Spleen (tissue), 11 donors: ENCODE measurements around the gene PPME1. TPM values are rescaled to one million over a fixed set of nuclear protein-coding genes. Genes with fewer than 3 reads are reported as not detected.

ENCODE experiments used
- DNase-seq: peaks from one replicate; pipeline ENCODE4 v3.0.0-alpha.2; 2020
- H3K27ac ChIP-seq, 8 donors: fragments of 200-600 bp; sonication (generic) in 7 of 8; 1 replicate in 4 of 8; 2 replicates in 4 of 8; pipeline versions ENCODE4 v1.5.0 to v1.8.0; 2016 to 2021; ENCODE audit warnings: inconsistent platforms in 4 of 8, mild to moderate bottlenecking in 4 of 8, moderate library complexity in 1 of 8
- H3K27me3 ChIP-seq, 7 donors: fragments of 200-600 bp; sonication (generic) in 6 of 7; replicated peaks in 1 of 7; 1 replicate in 4 of 7; 2 replicates in 3 of 7; pipeline versions ENCODE4 v1.5.0 to v1.8.0; 2016 to 2021; ENCODE audit warnings: inconsistent platforms in 3 of 7, mild to moderate bottlenecking in 1 of 7
- H3K36me3 ChIP-seq, 6 donors: fragments of 200-600 bp; sonication (generic) in 5 of 6; 1 replicate in 4 of 6; 2 replicates in 2 of 6; pipeline versions ENCODE4 v1.5.0 to v1.8.0; 2016 to 2021; ENCODE audit warnings: inconsistent platforms in 2 of 6
- H3K4me1 ChIP-seq, 6 donors: fragments of 200-600 bp; sonication (generic) in 5 of 6; 1 replicate in 3 of 6; 2 replicates in 3 of 6; pipeline versions ENCODE4 v1.5.0 to v1.8.0; 2016 to 2021; ENCODE audit warnings: inconsistent platforms in 3 of 6
- H3K4me3 ChIP-seq, 8 donors: fragments of 200-600 bp; sonication (generic) in 7 of 8; 1 replicate in 4 of 8; 2 replicates in 4 of 8; pipeline versions ENCODE4 v1.5.0 to v1.8.0; 2016 to 2021; ENCODE audit warnings: inconsistent platforms in 4 of 8, mild to moderate bottlenecking in 4 of 8, moderate library complexity in 2 of 8
- H3K9me3 ChIP-seq, 8 donors: fragments of 200-600 bp; sonication (generic) in 7 of 8; 1 replicate in 4 of 8; 2 replicates in 4 of 8; pipeline versions ENCODE4 v1.5.0 to v1.8.0; 2016 to 2021; ENCODE audit warnings: inconsistent platforms in 4 of 8
- CTCF ChIP-seq, 11 experiments: fragments of 200-600 bp in 7 of 11; fragments of 450-650 bp in 4 of 11; sonication (generic) in 4 of 11; IDR thresholded peaks in 8 of 11; conservative IDR thresholded peaks in 3 of 11; 1 replicate in 7 of 11; 2 replicates in 4 of 11; pipeline versions ENCODE4 v1.4.0 to v1.8.0; 2016 to 2021; ENCODE audit warnings: antibody characterized with exemption in 11 of 11, inconsistent platforms in 4 of 11, mild to moderate bottlenecking in 1 of 11
- POLR2A ChIP-seq, 3 donors: fragments of 450-650 bp; IDR thresholded peaks; one replicate each; pipeline ENCODE4 v1.5.1; 2017; ENCODE audit warnings: antibody characterized with exemption in 3 of 3, mild to moderate bottlenecking in 1 of 3
- POLR2AphosphoS5 ChIP-seq, 3 donors: sonication (generic); formaldehyde crosslinking; IDR thresholded peaks; one replicate each; pipeline ENCODE4 v1.5.1; 2017; ENCODE audit warnings: antibody characterized with exemption in 3 of 3
- WGBS, 5 donors: extraction: QIAGEN DNeasy Blood & Tissue Kit in 3 of 5; methylation state at CpG; one replicate each; pipeline versions ENCODE4 v1.1.5 to v1.1.7; 2013 to 2018; 5-methylcytosine and 5-hydroxymethylcytosine counted together
- intact Hi-C: fragments of 100-400 bp; cut with DNase I; formaldehyde crosslinking; loops from one replicate; pipeline ENCODE4 v1.15.0; 2023; ENCODE audit warnings: low total_unique reads
- polyA plus RNA-seq, 3 donors: library from polyadenylated mRNA; stranded (reverse); fragments of 200-250 nt; gene quantifications; one replicate each; pipeline ENCODE4 v1.2.1, GENCODE V29; 2013
- total RNA-seq, 7 donors: library from RNA; depleted of rRNA in 3 of 7; stranded (reverse); fragments of >200 nt in 3 of 7; fragmentation: NEBNext Ultra II Directional in 4 of 7; extraction: Animal tissue kit (Norgen Biotek cat#: 25700) in 4 of 7; gene quantifications; one replicate each; pipeline versions ENCODE4 v1.1.0 to v1.2.1, GENCODE V29; 2016 to 2021
- donor health status: healthy with polysubstance abuse.
- donor health status: DM: no; HTN: no; CAD: no; lungs with moderate emphysema.
- donor health status: DM: no; HTN: no; CAD: no.
- donor health status: Bipolar disorder and iron deficiency.
- donor health status: healthy.
- donor health status: DM: no; HTN: no; CAD: no.
- donor health status: DM: yes; HTN: yes; CAD: no.

PPME1 gene
- total and polyA plus RNA-seq, 10 donors: 5.9 to 32.0 (median 18.5) TPM

DNA sequence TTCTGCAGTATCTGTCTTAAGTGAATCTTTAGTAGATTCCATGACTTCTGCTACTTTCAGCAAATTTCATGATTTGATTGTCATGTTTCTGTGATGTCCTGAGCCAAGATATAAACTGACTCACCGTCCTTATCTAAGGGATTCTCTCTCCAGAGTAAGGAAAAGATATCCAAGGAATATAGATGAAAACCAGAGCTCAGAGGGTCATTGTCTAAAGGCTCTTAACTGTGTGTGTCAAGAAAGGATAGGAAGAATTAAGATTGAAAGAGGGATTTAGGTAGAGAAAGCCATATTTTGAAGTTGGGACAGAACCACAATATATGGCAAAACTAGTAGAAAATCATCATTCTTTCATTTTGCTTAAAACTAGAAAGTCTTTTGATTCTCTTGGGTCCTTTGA, 50.7 kb downstream of the PPME1 start:
- peaks cover 0 to 11% (median 3%) of the 10 kb centered on the region in 6 donors for H3K36me3 ChIP-seq
- no peaks in the 10 kb centered on the region for H3K27me3 ChIP-seq
- no peaks in the 10 kb centered on the region for H3K4me1 ChIP-seq
- WGBS, 5 donors: 84 to 90% (median 88%) methylated on average over 1 of the region's 1 CpG
- no peak overlapping the region for H3K4me3 ChIP-seq
- DNase-seq: no peak
- TF ChIP-seq CTCF (IDR thresholded peaks at IDR 0.05 in 8 of 11, conservative IDR thresholded peaks at IDR 0.05 in 3 of 11) (no peak), POLR2A (IDR thresholded peaks at IDR 0.05) (no peak), POLR2AphosphoS5 (IDR thresholded peaks at IDR 0.05) (no peak)
- H3K9me3 ChIP-seq: no peaks in the 10 kb centered on the region
- H3K27ac ChIP-seq: no peak overlapping the region
- intact Hi-C loops: no loop called here

DNA sequence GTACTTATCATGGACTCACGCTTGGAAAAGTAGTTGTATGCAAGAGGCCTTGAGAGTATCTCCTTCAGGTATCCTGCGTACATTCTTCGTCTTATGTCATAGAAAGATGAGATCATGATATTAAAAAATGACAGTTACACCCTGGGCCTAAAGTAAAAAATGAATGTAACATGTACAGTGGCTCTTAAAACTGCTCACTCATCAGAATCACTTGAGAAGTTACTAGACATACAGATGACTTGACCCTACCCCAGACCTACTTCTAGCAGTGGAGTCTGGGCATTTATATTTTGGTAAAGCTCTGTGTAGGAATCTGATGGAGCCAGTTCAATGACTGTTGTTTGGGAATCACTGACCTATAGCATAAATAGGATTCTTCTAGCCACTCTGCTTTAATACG, 54.5 kb downstream of the PPME1 start:
- peaks cover 0 to 19% (median 9%) of the 10 kb centered on the region in 6 donors for H3K36me3 ChIP-seq
- 95 to 99% (median 98%) methylated on average over 4 of the region's 4 CpGs for WGBS, 5 donors
- TF ChIP-seq POLR2AphosphoS5 (IDR thresholded peaks at IDR 0.05): no peak
- no peak for TF ChIP-seq POLR2A (IDR thresholded peaks at IDR 0.05)
- no peak for TF ChIP-seq CTCF (IDR thresholded peaks at IDR 0.05 in 8 of 11, conservative IDR thresholded peaks at IDR 0.05 in 3 of 11)
- no peak overlapping the region for H3K27ac ChIP-seq
- no peaks in the 10 kb centered on the region for H3K4me1 ChIP-seq
- no peaks in the 10 kb centered on the region for H3K9me3 ChIP-seq
- DNase-seq: no peak
- H3K4me3 ChIP-seq: no peak overlapping the region
- no peaks in the 10 kb centered on the region for H3K27me3 ChIP-seq
- intact Hi-C loops: no loop called here

GRCh38 chr11:74226907-74227306, 55.8 kb downstream of the PPME1 start:
- 82 to 97% (median 91%) methylated on average over 2 of the region's 2 CpGs for WGBS, 5 donors
- no peak for DNase-seq
- Histone ChIP-seq H3K4me1 (peaks cover 0 to 4% (median 0%) of the 10 kb centered on the region in 6 donors), H3K9me3 (no peaks in the 10 kb centered on the region), H3K4me3 (no peak overlapping the region), H3K36me3 (peaks cover 4 to 33% (median 20%) of the 10 kb centered on the region in 6 donors), H3K27ac (no peak overlapping the region), H3K27me3 (no peaks in the 10 kb centered on the region)
- intact Hi-C loops: no loop called here
- no peak for TF ChIP-seq POLR2A (IDR thresholded peaks at IDR 0.05)
- TF ChIP-seq POLR2AphosphoS5 (IDR thresholded peaks at IDR 0.05): no peak
- no peak for TF ChIP-seq CTCF (IDR thresholded peaks at IDR 0.05 in 8 of 11, conservative IDR thresholded peaks at IDR 0.05 in 3 of 11)

GRCh38 chr11:74232311-74232950, 61.3 kb downstream of the PPME1 start:
- 84 to 91% (median 87%) methylated on average over 6 of the region's 6 CpGs for WGBS, 5 donors
- DNase-seq: no peak
- H3K4me3 ChIP-seq: no peak overlapping the region

More at GRCh38 chr11:74232311-74232950, 61.3 kb downstream of the PPME1 start:
- intact Hi-C loops: no loop called here
- peaks cover 0 to 12% (median 0%) of the 10 kb centered on the region in 6 donors for H3K4me1 ChIP-seq
- no peaks in the 10 kb centered on the region for H3K9me3 ChIP-seq
- TF ChIP-seq POLR2AphosphoS5 (IDR thresholded peaks at IDR 0.05): no peak
- TF ChIP-seq POLR2A (IDR thresholded peaks at IDR 0.05): no peak
- no peak for TF ChIP-seq CTCF (IDR thresholded peaks at IDR 0.05 in 8 of 11, conservative IDR thresholded peaks at IDR 0.05 in 3 of 11)
- peak overlapping the region in 2 of 8 donors; percentile 4 to 30 for H3K27ac ChIP-seq
- H3K27me3 ChIP-seq: no peaks in the 10 kb centered on the region
- H3K36me3 ChIP-seq: peaks cover 4 to 75% (median 34%) of the 10 kb centered on the region in 6 donors
